Astrocyte (in vitro differentiated cells and primary cell): Measurements from ENCODE around the gene SLC35F2.
"Not testable (repeated sequence)": the region's sequence is repeated elsewhere in the genome, so short reads cannot be mapped to it uniquely, and the experiment has no call there.

Experiments
- EZH2 ChIP-seq: IDR thresholded peaks from 2 replicates; pipeline ENCODE4 v1.6.1; 2012; ENCODE audit warnings: mild to moderate bottlenecking, low read length, inconsistent platforms; ENCODE audit not compliant: insufficient read depth
- TF ChIP-seq, protein P1 (sequence below): IDR thresholded peaks from 2 replicates; pipeline ENCODE4 v1.5.1; 2011; ENCODE audit warnings: low read depth, mild to moderate bottlenecking, inconsistent platforms, low read length, moderate library complexity; ENCODE audit not compliant: insufficient read depth

DNA sequence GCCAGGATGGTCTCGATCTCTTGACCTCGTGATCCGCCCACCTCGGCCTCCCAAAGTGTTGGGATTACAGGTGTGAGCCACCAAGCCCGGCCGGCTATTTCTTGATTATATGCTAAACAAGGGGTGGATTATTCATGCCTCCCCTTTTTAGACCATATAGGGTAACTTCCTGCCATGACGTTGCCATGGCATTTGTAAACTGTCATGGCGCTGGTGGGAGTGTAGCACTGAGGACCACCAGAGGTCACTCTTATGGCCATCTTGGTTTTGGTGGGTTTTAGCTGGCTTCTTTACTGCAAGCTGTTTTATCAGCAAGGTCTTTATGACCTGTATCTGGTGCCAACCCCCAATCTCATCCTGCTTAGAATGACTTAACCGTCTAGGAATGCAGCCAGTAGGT is 22.9 kb upstream of the SLC35F2 start:
- TF ChIP-seq, protein P1, sequence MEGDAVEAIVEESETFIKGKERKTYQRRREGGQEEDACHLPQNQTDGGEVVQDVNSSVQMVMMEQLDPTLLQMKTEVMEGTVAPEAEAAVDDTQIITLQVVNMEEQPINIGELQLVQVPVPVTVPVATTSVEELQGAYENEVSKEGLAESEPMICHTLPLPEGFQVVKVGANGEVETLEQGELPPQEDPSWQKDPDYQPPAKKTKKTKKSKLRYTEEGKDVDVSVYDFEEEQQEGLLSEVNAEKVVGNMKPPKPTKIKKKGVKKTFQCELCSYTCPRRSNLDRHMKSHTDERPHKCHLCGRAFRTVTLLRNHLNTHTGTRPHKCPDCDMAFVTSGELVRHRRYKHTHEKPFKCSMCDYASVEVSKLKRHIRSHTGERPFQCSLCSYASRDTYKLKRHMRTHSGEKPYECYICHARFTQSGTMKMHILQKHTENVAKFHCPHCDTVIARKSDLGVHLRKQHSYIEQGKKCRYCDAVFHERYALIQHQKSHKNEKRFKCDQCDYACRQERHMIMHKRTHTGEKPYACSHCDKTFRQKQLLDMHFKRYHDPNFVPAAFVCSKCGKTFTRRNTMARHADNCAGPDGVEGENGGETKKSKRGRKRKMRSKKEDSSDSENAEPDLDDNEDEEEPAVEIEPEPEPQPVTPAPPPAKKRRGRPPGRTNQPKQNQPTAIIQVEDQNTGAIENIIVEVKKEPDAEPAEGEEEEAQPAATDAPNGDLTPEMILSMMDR = not testable (repeated sequence)
- TF ChIP-seq EZH2 = not testable (repeated sequence)
